Neural progenitor cell (in vitro differentiated cells): ENCODE measurements around the gene ADGRA3.

Source experiments
- CTCF ChIP-seq: fragments of 200-600 bp; sonication (generic); IDR thresholded peaks from 2 replicates; pipeline ENCODE4 v1.5.1; 2017; ENCODE audit warnings: antibody characterized with exemption, mild to moderate bottlenecking
- EZH2 ChIP-seq: fragments of 200-600 bp; sonication (generic); IDR thresholded peaks from 2 replicates; pipeline ENCODE4 v1.6.1; 2017; ENCODE audit warnings: antibody characterized with exemption, mild to moderate bottlenecking, moderate library complexity
- EZH2phosphoT487 ChIP-seq: fragments of 200-600 bp; sonication (generic); IDR thresholded peaks from 2 replicates; pipeline ENCODE4 v1.6.1; 2017; ENCODE audit warnings: antibody characterized with exemption

DNA sequence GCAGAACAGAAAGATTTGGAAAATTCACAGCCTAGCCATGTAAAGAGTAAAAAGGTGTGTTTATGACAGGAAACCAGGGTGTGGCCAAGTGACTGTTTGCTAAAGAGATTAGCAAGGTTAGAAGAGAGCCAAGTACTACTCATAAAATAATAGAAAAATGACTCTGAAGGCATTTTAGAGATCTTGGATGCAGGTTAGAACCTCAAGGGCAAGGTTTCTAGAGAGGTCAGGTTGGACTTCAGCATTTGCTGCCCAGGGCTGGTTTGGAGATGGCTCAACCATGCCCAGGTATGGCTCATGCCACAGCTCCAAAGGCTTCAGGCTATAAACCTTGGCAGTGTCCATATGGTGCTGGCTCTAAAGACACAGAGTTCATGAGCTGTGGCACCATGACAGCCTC lies 40.6 kb upstream of the ADGRA3 start:
- no peak for TF ChIP-seq CTCF
- no peak for TF ChIP-seq EZH2
- TF ChIP-seq EZH2phosphoT487 = no peak
